ENCODE data around the gene CPXM2. TPM values are rescaled to one million over a fixed set of nuclear protein-coding genes. Genes with fewer than 3 reads are reported as not detected.

The CPXM2 gene
- total and polyA plus RNA-seq, 9 of the 15 experiments (the other 6 are each of a cell fraction or from before 2014, with no cell fraction given), result not detected

DNA sequence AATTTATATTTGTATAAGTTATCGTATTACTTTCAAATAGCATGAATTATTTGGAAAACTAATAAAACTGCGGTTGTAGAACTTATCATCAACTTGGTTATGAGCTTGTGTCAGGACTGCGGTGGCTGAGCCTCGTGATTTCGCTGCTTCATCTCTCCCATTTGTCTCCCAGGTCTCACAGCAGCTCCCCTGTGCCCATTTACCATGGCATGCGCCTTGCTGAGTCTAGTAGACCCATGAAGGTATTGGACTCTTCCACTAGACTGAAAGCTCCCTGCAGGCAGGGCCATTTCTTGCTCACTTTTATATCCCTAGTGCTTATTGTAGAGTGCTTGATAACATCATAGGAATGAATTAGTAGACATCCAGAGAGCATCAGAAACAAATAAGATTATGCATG is 53.9 kb downstream of the CPXM2 start:
- ChIA-PET CTCF (ENCODE audit: low intra/inter-chr PET ratio) (no interaction called here), POLR2A (no interaction called here)
- FAIRE-seq, result no peak
- Histone ChIP-seq H3K9me3 (replicated peaks; ENCODE audit: control insufficient read depth, insufficient read depth, low read depth, low read length) (no peaks in the 10 kb centered on the region), H3K4me1 (replicated peaks in 1 of 2; ENCODE audit: control insufficient read depth in 2 of 2, insufficient read depth in 2 of 2, low read length in 2 of 2) (no peaks in the 10 kb centered on the region), H3K9me1 (ENCODE audit: control insufficient read depth, insufficient read depth, low read length) (no peaks in the 10 kb centered on the region), H4K20me1 (replicated peaks; ENCODE audit: control insufficient read depth, insufficient read depth, low read length) (no peaks in the 10 kb centered on the region), H3K36me3 (ENCODE audit: control insufficient read depth, insufficient read depth, low read length) (no peaks in the 10 kb centered on the region), H3K27ac (ENCODE audit: extremely low read depth, low read depth, low read length) (no peak overlapping the region), H2AFZ (ENCODE audit: low read depth, low read length) (no peak overlapping the region), H3K27me3 (ENCODE audit: control insufficient read depth in 2 of 2, insufficient read depth in 2 of 2, low read length in 2 of 2) (no peaks in the 10 kb centered on the region), H3K4me3 (no peak overlapping the region), H3K79me2 (ENCODE audit: control insufficient read depth, insufficient read depth, low read length) (no peaks in the 10 kb centered on the region), H3K9ac (ENCODE audit: insufficient read depth in 1 of 2, low read depth in 2 of 2, low read length in 2 of 2) (no peak overlapping the region), H3K4me2 (ENCODE audit: insufficient read depth, low read length) (no peak overlapping the region)
- no peak for DNase-seq (ENCODE audit: extremely low read depth in 1 of 4, low spot score in 3 of 4)
- no peak for ATAC-seq
- in situ Hi-C loops (cut with MboI), result no loop called here
- TF ChIP-seq BDP1 (IDR thresholded peaks at IDR 0.05; ENCODE audit: insufficient read depth, insufficient read length) (no peak), RCOR1 (IDR thresholded peaks at IDR 0.05; ENCODE audit: borderline replicate concordance in 1 of 2, low read depth in 2 of 2, low read length in 2 of 2) (no peak), ELF2 (CRISPR knock-in tag; IDR thresholded peaks at IDR 0.05) (no peak), NFATC3 (IDR thresholded peaks at IDR 0.05) (no peak), NONO (IDR thresholded peaks at IDR 0.05; ENCODE audit: low read depth in 2 of 2, low read length in 1 of 2) (no peak), ZNF197 (CRISPR knock-in tag; IDR thresholded peaks at IDR 0.05; ENCODE audit: low read depth) (no peak)
- TF ChIP-seq, protein P1, sequence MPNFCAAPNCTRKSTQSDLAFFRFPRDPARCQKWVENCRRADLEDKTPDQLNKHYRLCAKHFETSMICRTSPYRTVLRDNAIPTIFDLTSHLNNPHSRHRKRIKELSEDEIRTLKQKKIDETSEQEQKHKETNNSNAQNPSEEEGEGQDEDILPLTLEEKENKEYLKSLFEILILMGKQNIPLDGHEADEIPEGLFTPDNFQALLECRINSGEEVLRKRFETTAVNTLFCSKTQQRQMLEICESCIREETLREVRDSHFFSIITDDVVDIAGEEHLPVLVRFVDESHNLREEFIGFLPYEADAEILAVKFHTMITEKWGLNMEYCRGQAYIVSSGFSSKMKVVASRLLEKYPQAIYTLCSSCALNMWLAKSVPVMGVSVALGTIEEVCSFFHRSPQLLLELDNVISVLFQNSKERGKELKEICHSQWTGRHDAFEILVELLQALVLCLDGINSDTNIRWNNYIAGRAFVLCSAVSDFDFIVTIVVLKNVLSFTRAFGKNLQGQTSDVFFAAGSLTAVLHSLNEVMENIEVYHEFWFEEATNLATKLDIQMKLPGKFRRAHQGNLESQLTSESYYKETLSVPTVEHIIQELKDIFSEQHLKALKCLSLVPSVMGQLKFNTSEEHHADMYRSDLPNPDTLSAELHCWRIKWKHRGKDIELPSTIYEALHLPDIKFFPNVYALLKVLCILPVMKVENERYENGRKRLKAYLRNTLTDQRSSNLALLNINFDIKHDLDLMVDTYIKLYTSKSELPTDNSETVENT (CRISPR knock-in tag; IDR thresholded peaks at IDR 0.05), result no peak
- 1% methylated on average over 6 of the region's 6 CpGs for WGBS (ENCODE audit: insufficient coverage, low coverage, missing lambda C conversion rate)
- intact Hi-C loops (cut with micrococcal nuclease), result no loop called here
- BruUV-seq (replicated peaks), result no TSS peak

All from K562 (cell line).